ENCODE measurements around the gene NSUN4. TPM values are rescaled to one million over a fixed set of nuclear protein-coding genes. Genes with fewer than 3 reads are reported as not detected.
"Not testable (repeated sequence)": the region's sequence is repeated elsewhere in the genome, so short reads cannot be mapped to it uniquely, and the experiment has no call there.

NSUN4 gene
- total RNA-seq, 4 donors from 2014 or later: 23.4 to 40.0 (median 34.9) TPM

GRCh38 chr1:46343705-46344104, 3.1 kb downstream of the NSUN4 start:
- 90 to 93% methylated on average over 4 of the region's 4 CpGs for WGBS, 2 donors
- no peaks in the 10 kb centered on the region for H3K27me3 ChIP-seq
- H3K9me3 ChIP-seq: no peaks in the 10 kb centered on the region
- H3K4me3 ChIP-seq (replicated peaks in 1 of 3): no peak overlapping the region
- TF ChIP-seq POLR2A (IDR thresholded peaks at IDR 0.05) (no peak), CTCF (IDR thresholded peaks at IDR 0.05) (no peak)
- peaks cover 0 to 14% of the 10 kb centered on the region in 2 donors for H3K4me1 ChIP-seq
- intact Hi-C loops (cut with DNase I): loop anchor here (5.0 kb wide), 1 partner anchor 41 kb away; the partner anchor contains the start of genes LRRC41 and UQCRH
- DNase-seq: no peak
- no peak overlapping the region for H3K27ac ChIP-seq
- H3K36me3 ChIP-seq: peaks cover 21 to 24% of the 10 kb centered on the region in 2 donors

- no peak overlapping the region for H3K4me3 ChIP-seq (replicated peaks in 1 of 3)
- peaks cover 0 to 14% of the 10 kb centered on the region in 2 donors for H3K4me1 ChIP-seq
- no peaks in the 10 kb centered on the region for H3K27me3 ChIP-seq
- WGBS, 2 donors: 90 to 97% methylated on average over 3 of the region's 3 CpGs
- no peak overlapping the region for H3K27ac ChIP-seq
- DNase-seq: no peak
- peaks cover 24% of the 10 kb centered on the region in 2 donors for H3K36me3 ChIP-seq
- TF ChIP-seq CTCF (IDR thresholded peaks at IDR 0.05) (no peak), POLR2A (IDR thresholded peaks at IDR 0.05) (no peak)
- intact Hi-C loops (cut with DNase I): loop anchor here (5.0 kb wide), 1 partner anchor 42 kb away; the partner anchor contains the start of genes LRRC41 and UQCRH
- no peaks in the 10 kb centered on the region for H3K9me3 ChIP-seq
These were observed 3.9 kb downstream of the NSUN4 start for GRCh38 chr1:46344481-46344880.

GRCh38 chr1:46345281-46345680, 4.7 kb downstream of the NSUN4 start:
- intact Hi-C loops (cut with DNase I): no loop called here
- no peaks in the 10 kb centered on the region for H3K27me3 ChIP-seq
- H3K4me1 ChIP-seq: peaks cover 0 to 14% of the 10 kb centered on the region in 2 donors

GRCh38 chr1:46352363-46352762, 11.8 kb downstream of the NSUN4 start:
- Histone ChIP-seq H3K27me3 (no peaks in the 10 kb centered on the region), H3K9me3 (no peaks in the 10 kb centered on the region), H3K36me3 (peaks cover 37 to 43% of the 10 kb centered on the region in 2 donors), H3K4me3 (replicated peaks in 1 of 3) (no peak overlapping the region), H3K4me1 (peaks cover 0 to 7% of the 10 kb centered on the region in 2 donors), H3K27ac (no peak overlapping the region)
- WGBS, 2 donors: 91 to 96% methylated on average over 2 of the region's 2 CpGs
- intact Hi-C loops (cut with DNase I): no loop called here
- no peak for TF ChIP-seq POLR2A (IDR thresholded peaks at IDR 0.05)
- no peak for TF ChIP-seq CTCF (IDR thresholded peaks at IDR 0.05)
- DNase-seq: no peak

More at GRCh38 chr1:46345281-46345680, 4.7 kb downstream of the NSUN4 start:
- TF ChIP-seq CTCF (IDR thresholded peaks at IDR 0.05) (no peak), POLR2A (IDR thresholded peaks at IDR 0.05) (no peak)
- Histone ChIP-seq H3K36me3 (peaks cover 24 to 27% of the 10 kb centered on the region in 2 donors), H3K9me3 (no peaks in the 10 kb centered on the region), H3K27ac (no peak overlapping the region), H3K4me3 (replicated peaks in 1 of 3) (no peak overlapping the region)
- DNase-seq: no peak

- 97 to 100% methylated on average over 5 of the region's 5 CpGs for WGBS, 2 donors
- H3K36me3 ChIP-seq: peaks cover 42 to 53% of the 10 kb centered on the region in 2 donors
- DNase-seq; H3K27ac ChIP-seq; intact Hi-C loops (cut with DNase I); H3K27me3 ChIP-seq; H3K4me1 ChIP-seq; H3K4me3 ChIP-seq (replicated peaks in 1 of 3); H3K9me3 ChIP-seq: not testable (repeated sequence)
These were observed 15.3 kb downstream of the NSUN4 start for GRCh38 chr1:46355920-46356319.

Measured in thyroid gland (tissue), 4 donors.